HEK293T (cell line): ENCODE measurements around the gene BORCS6.

Source experiments
- CTCF ChIA-PET: fragments of 350-600 bp; formaldehyde crosslinking; extraction: SDS; loops from one replicate; lab custom pipeline; 2021; ENCODE audit warnings: antibody characterized with exemption, inconsistent platforms; lab: Yijun Ruan, JAX
- POLR2A ChIA-PET: fragments of 350-600 bp; formaldehyde crosslinking; extraction: SDS; loops from one replicate; lab custom pipeline; 2020; ENCODE audit warnings: antibody characterized with exemption, inconsistent platforms; lab: Yijun Ruan, JAX
- DNase-seq: peaks from one replicate; pipeline ENCODE4 v3.0.0; 2012; ENCODE audit warnings: mixed read lengths; ENCODE audit errors: extremely low spot score
- ARNT ChIP-seq: fragments of 450-650 bp; IDR thresholded peaks from 2 replicates; pipeline ENCODE4 v1.6.1; 2017; ENCODE audit warnings: mild to moderate bottlenecking
- BHLHE40 ChIP-seq: fragments of 450-650 bp; IDR thresholded peaks from 2 replicates; pipeline ENCODE4 v1.6.1; 2016; ENCODE audit warnings: mild to moderate bottlenecking, moderate library complexity, borderline replicate concordance
- CTBP1 ChIP-seq: fragments of 450-650 bp; IDR thresholded peaks from 2 replicates; pipeline ENCODE4 v1.6.1; 2016; ENCODE audit warnings: borderline replicate concordance
- ELF4 ChIP-seq: fragments of 450-650 bp; IDR thresholded peaks from 2 replicates; pipeline ENCODE4 v1.6.1; 2017; ENCODE audit warnings: antibody characterized with exemption
- FOXA1 ChIP-seq: fragments of 450-650 bp; IDR thresholded peaks from 2 replicates; pipeline ENCODE4 v1.6.1; 2016; ENCODE audit warnings: mild to moderate bottlenecking
- FOXK2 ChIP-seq: fragments of 450-650 bp; IDR thresholded peaks from 2 replicates; pipeline ENCODE4 v1.6.1; 2016; ENCODE audit warnings: mild to moderate bottlenecking
- FOXM1 ChIP-seq: fragments of 450-650 bp; IDR thresholded peaks from 2 replicates; pipeline ENCODE4 v1.6.1; 2017; ENCODE audit warnings: mild to moderate bottlenecking, borderline replicate concordance
- HDGF ChIP-seq: fragments of 450-650 bp; IDR thresholded peaks from 2 replicates; pipeline ENCODE4 v1.6.1; 2017; ENCODE audit warnings: antibody characterized with exemption, borderline replicate concordance
- L3MBTL2 ChIP-seq: fragments of 450-650 bp; conservative IDR thresholded peaks from 2 replicates; pipeline ENCODE4 v1.6.1; 2016; ENCODE audit warnings: mild to moderate bottlenecking
- LEF1 ChIP-seq: fragments of 450-650 bp; IDR thresholded peaks from 2 replicates; pipeline ENCODE4 v1.6.1; 2017; ENCODE audit warnings: mild to moderate bottlenecking, borderline replicate concordance
- NFRKB ChIP-seq: fragments of 450-650 bp; IDR thresholded peaks from 2 replicates; pipeline ENCODE4 v1.6.1; 2016; ENCODE audit warnings: mild to moderate bottlenecking, moderate library complexity
- PKNOX1 ChIP-seq: fragments of 450-650 bp; IDR thresholded peaks from 2 replicates; pipeline ENCODE4 v1.6.1; 2016
- SP1 ChIP-seq: fragments of 450-650 bp; IDR thresholded peaks from 2 replicates; pipeline ENCODE4 v1.6.1; 2017
- SUZ12 ChIP-seq: fragments of 450-650 bp; IDR thresholded peaks from 2 replicates; pipeline ENCODE4 v1.6.1; 2016; ENCODE audit warnings: mild to moderate bottlenecking
- TARDBP ChIP-seq: fragments of 450-650 bp; IDR thresholded peaks from 2 replicates; pipeline ENCODE4 v1.6.1; 2016
- ZNF384 ChIP-seq: fragments of 450-650 bp; IDR thresholded peaks from 2 replicates; pipeline ENCODE4 v1.6.1; 2016

BORCS6 gene

GRCh38 chr17:8186446-8186786 is 3.6 kb downstream of the BORCS6 start:
- POLR2A ChIA-PET, result interaction anchor here (0.8 to 10.5 kb wide), 8 partner anchors 9 to 109 kb away, joined by 3 to 135 read pairs (median 4); partner anchors contain the start of genes AURKB and SLC25A35

GRCh38 chr17:8185582-8186445 is 4.2 kb downstream of the BORCS6 start:
- peak; percentile 60 for DNase-seq
- POLR2A ChIA-PET, result interaction anchor here (0.8 to 10.5 kb wide), 9 partner anchors 9 to 110 kb away, joined by 3 to 135 read pairs (median 4); partner anchors contain the start of genes AURKB and SLC25A35
- no peak for TF ChIP-seq HDGF
- peak; percentile 93; the same call in 1 of the 2 replicates for TF ChIP-seq ZNF384
- no peak for TF ChIP-seq FOXK2
- peak; percentile 38; the same call in 1 of the 2 replicates for TF ChIP-seq TARDBP
- TF ChIP-seq CTBP1, result peak; percentile 28; the same call in 1 of the 2 replicates
- CTCF ChIA-PET, result interaction anchor here (0.6 to 1.4 kb wide), 6 partner anchors 32 to 68 kb away, joined by 3 to 5 read pairs (median 4); no protein-coding TSS in a partner anchor

More at GRCh38 chr17:8186446-8186786, 3.6 kb downstream of the BORCS6 start:
- TF ChIP-seq NFRKB (no peak), ELF4 (no peak), ZNF384 (no peak)
- CTCF ChIA-PET, result interaction anchor here (0.5 to 1.4 kb wide), 3 partner anchors 35 to 67 kb away, joined by 3 to 5 read pairs (median 3); partner anchors contain the start of gene HES7
- no peak for DNase-seq

- ChIA-PET CTCF (no interaction called here), POLR2A (interaction anchor here (0.6 to 2.4 kb wide), 11 partner anchors 9 to 117 kb away, joined by 3 to 13 read pairs (median 6); partner anchors contain the start of genes AURKB and BORCS6)
- no peak for DNase-seq
- TF ChIP-seq CTBP1 (no peak), L3MBTL2 (0 out of 2 replicates have a peak, but pooled peaks have one; percentile 4)
Measured at GRCh38 chr17:8176998-8177731, 12.8 kb downstream of the BORCS6 start.

- POLR2A ChIA-PET, result interaction anchor here (0.9 to 2.6 kb wide), 13 partner anchors 10 to 116 kb away, joined by 3 to 13 read pairs (median 6); partner anchors contain the start of genes AURKB, BORCS6 and CTC1
- CTCF ChIA-PET, result no interaction called here
- peak; percentile 78 for DNase-seq
- TF ChIP-seq CTBP1 (no peak), HDGF (peak; percentile 94; the same call in 1 of the 2 replicates), L3MBTL2 (peak; percentile 31; the same call in 1 of the 2 replicates)
Measured at GRCh38 chr17:8176197-8176940, 13.6 kb downstream of the BORCS6 start, which contains the start of gene TMEM107. TMEM107 (minus strand) TSS chr17:8176380; CDS start chr17:8176286, 94 bp downstream.

- no peak for DNase-seq
- ChIA-PET POLR2A (interaction anchor here (1.0 to 2.6 kb wide), 10 partner anchors 12 to 72 kb away, joined by 3 to 13 read pairs (median 6); partner anchors contain the start of genes AURKB, BORCS6 and CTC1), CTCF (no interaction called here)
- TF ChIP-seq FOXM1, result no peak
- TF ChIP-seq FOXK2, result no peak
- TF ChIP-seq NFRKB, result no peak
- TF ChIP-seq HDGF, result no peak
- no peak for TF ChIP-seq BHLHE40
- TF ChIP-seq FOXA1, result no peak
- no peak for TF ChIP-seq ZNF384
- no peak for TF ChIP-seq ELF4
- no peak for TF ChIP-seq CTBP1
- no peak for TF ChIP-seq LEF1
- no peak for TF ChIP-seq TARDBP
- no peak for TF ChIP-seq SP1
- no peak for TF ChIP-seq ARNT
- no peak for TF ChIP-seq SUZ12
Measured at GRCh38 chr17:8175795-8176196, 14.2 kb downstream of the BORCS6 start.

- no peak for DNase-seq
- TF ChIP-seq FOXM1, result no peak
- no peak for TF ChIP-seq HDGF
- TF ChIP-seq LEF1, result no peak
- TF ChIP-seq L3MBTL2, result no peak
- TF ChIP-seq ELF4, result no peak
- no peak for TF ChIP-seq ARNT
- TF ChIP-seq ZNF384, result no peak
- no peak for TF ChIP-seq NFRKB
- TF ChIP-seq FOXK2, result no peak
- TF ChIP-seq TARDBP, result no peak
- no peak for TF ChIP-seq CTBP1
- no peak for TF ChIP-seq BHLHE40
- no peak for TF ChIP-seq SUZ12
- no peak for TF ChIP-seq PKNOX1
- TF ChIP-seq FOXA1, result no peak
- TF ChIP-seq SP1, result no peak
- ChIA-PET POLR2A (interaction anchor here (0.6 to 2.6 kb wide), 45 partner anchors 9 to 455 kb away, joined by 3 to 32 read pairs (median 7); partner anchors contain the start of genes ALOX12B, ALOXE3, AURKB and BORCS6), CTCF (interaction anchor here (1.0 to 1.2 kb wide), 2 partner anchors 15 to 55 kb away, joined by 3 to 5 read pairs; no protein-coding TSS in a partner anchor)
Measured at GRCh38 chr17:8173871-8174322, 16.1 kb downstream of the BORCS6 start.
